ENCODE measurements around the gene WDR27. TPM values are rescaled to one million over a fixed set of nuclear protein-coding genes. Genes with fewer than 3 reads are reported as not detected.

Gene WDR27
- total RNA-seq, 3 donors from 2014 or later (not counting 1 experiment from before 2014, with no cell fraction given) = 12.7 to 31.0 (median 25.3) TPM

GRCh38 chr6:169622618-169623017 is 79.2 kb downstream of the WDR27 start:
- intact Hi-C loops (cut with micrococcal nuclease) = no loop called here
- H3K27ac Mint-ChIP-seq = no peak overlapping the region
- Histone ChIP-seq H3K4me3 (ENCODE audit: low read length) (no peak overlapping the region), H3K27me3 (ENCODE audit: control insufficient read depth, insufficient read depth, low read length) (no peaks in the 10 kb centered on the region), H3K9me3 (ENCODE audit: control insufficient read depth, insufficient read depth, low read length) (no peaks in the 10 kb centered on the region), H3K36me3 (ENCODE audit: control insufficient read depth, insufficient read depth, low read length) (no peaks in the 10 kb centered on the region), H3K27ac (ENCODE audit: low read length) (no peak overlapping the region), H3K4me1 (ENCODE audit: control insufficient read depth, insufficient read depth, low read length) (no peaks in the 10 kb centered on the region)
- no peak for ATAC-seq
- H3K36me3 Mint-ChIP-seq = no peaks in the 10 kb centered on the region
- H3K4me1 Mint-ChIP-seq = peaks cover 0 to 5% of the 10 kb centered on the region in 2 donors
- H3K9me3 Mint-ChIP-seq = no peaks in the 10 kb centered on the region
- WGBS (ENCODE audit: insufficient coverage) = 87% methylated on average over 5 of the region's 6 CpGs
- no peak overlapping the region for H3K4me3 Mint-ChIP-seq
- TF ChIP-seq CTCF (IDR thresholded peaks at IDR 0.05) = no peak
- no peaks in the 10 kb centered on the region for H3K27me3 Mint-ChIP-seq (ENCODE audit: low read depth in 2 of 2)
- DNase-seq = no peak

GRCh38 chr6:169621311-169621710 is 80.5 kb downstream of the WDR27 start:
- no peak for DNase-seq
- Histone ChIP-seq H3K4me3 (ENCODE audit: low read length) (no peak overlapping the region), H3K27me3 (ENCODE audit: control insufficient read depth, insufficient read depth, low read length) (no peaks in the 10 kb centered on the region), H3K4me1 (ENCODE audit: control insufficient read depth, insufficient read depth, low read length) (no peaks in the 10 kb centered on the region), H3K27ac (ENCODE audit: low read length) (no peak overlapping the region), H3K9me3 (ENCODE audit: control insufficient read depth, insufficient read depth, low read length) (no peaks in the 10 kb centered on the region), H3K36me3 (ENCODE audit: control insufficient read depth, insufficient read depth, low read length) (no peaks in the 10 kb centered on the region)
- TF ChIP-seq CTCF (IDR thresholded peaks at IDR 0.05) = no peak
- H3K4me1 Mint-ChIP-seq = peaks cover 0 to 5% of the 10 kb centered on the region in 2 donors
- peak in 1 of 3 donors; percentile 42 for ATAC-seq
- intact Hi-C loops (cut with micrococcal nuclease) = no loop called here
- H3K4me3 Mint-ChIP-seq = no peak overlapping the region
- no peaks in the 10 kb centered on the region for H3K9me3 Mint-ChIP-seq
- H3K36me3 Mint-ChIP-seq = no peaks in the 10 kb centered on the region
- no peak overlapping the region for H3K27ac Mint-ChIP-seq
- 85% methylated on average over 13 of the region's 13 CpGs for WGBS (ENCODE audit: insufficient coverage)
- no peaks in the 10 kb centered on the region for H3K27me3 Mint-ChIP-seq (ENCODE audit: low read depth in 2 of 2)

- whole genome bisulfite sequencing (ENCODE audit: insufficient coverage) = 97% methylated on average over 9 of the region's 10 CpGs
- no peaks in the 10 kb centered on the region for H3K36me3 ChIP-seq (ENCODE audit: control insufficient read depth, insufficient read depth, low read length)
Observed at GRCh38 chr6:169620171-169621130, 81.4 kb downstream of the WDR27 start.

More at GRCh38 chr6:169620171-169621130, 81.4 kb downstream of the WDR27 start:
- intact Hi-C loops (cut with micrococcal nuclease) = no loop called here
- DNase-seq (no peak), ATAC-seq (no peak)
- H3K27me3 ChIP-seq (ENCODE audit: control insufficient read depth, insufficient read depth, low read length) = no peaks in the 10 kb centered on the region
- no peaks in the 10 kb centered on the region for H3K27me3 Mint-ChIP-seq (ENCODE audit: low read depth in 2 of 2)
- H3K36me3 Mint-ChIP-seq = no peaks in the 10 kb centered on the region
- no peaks in the 10 kb centered on the region for H3K4me1 ChIP-seq (ENCODE audit: control insufficient read depth, insufficient read depth, low read length)
- H3K4me3 Mint-ChIP-seq = no peak overlapping the region
- no peak overlapping the region for H3K27ac ChIP-seq (ENCODE audit: low read length)
- no peak for TF ChIP-seq CTCF (IDR thresholded peaks at IDR 0.05)
- no peaks in the 10 kb centered on the region for H3K9me3 Mint-ChIP-seq
- H3K9me3 ChIP-seq (ENCODE audit: control insufficient read depth, insufficient read depth, low read length) = no peaks in the 10 kb centered on the region
- H3K4me3 ChIP-seq (ENCODE audit: low read length) = no peak overlapping the region
- H3K4me1 Mint-ChIP-seq = no peaks in the 10 kb centered on the region
- no peak overlapping the region for H3K27ac Mint-ChIP-seq

Data from natural killer cell (primary cell).